ENCODE measurements around the gene TMEM39B.
A peak's percentile ranks its signal among the peaks of the same experiment; 100 is the strongest.
"Not testable (repeated sequence)": the region's sequence is repeated elsewhere in the genome, so short reads cannot be mapped to it uniquely, and the experiment has no call there.

Gene TMEM39B

GRCh38 chr1:32072622-32073298 lies at the start of gene TMEM39B:
Gene TMEM39B (plus strand): TSS chr1:32072939. CDS start chr1:32073048, 109 bp downstream.
- peak; percentile 92 for DNase-seq

- no peak for DNase-seq
Observed at GRCh38 chr1:32023351-32023750, 49.4 kb upstream of the TMEM39B start.

- no peak for DNase-seq
Observed at GRCh38 chr1:32025515-32025914, 47.2 kb upstream of the TMEM39B start.

- DNase-seq, result no peak
Observed at GRCh38 chr1:32028746-32029145, 44.0 kb upstream of the TMEM39B start.

- no peak for DNase-seq
Observed at GRCh38 chr1:32031578-32032274, 41.0 kb upstream of the TMEM39B start.

- no peak for DNase-seq
Observed at GRCh38 chr1:32032275-32032615, 40.5 kb upstream of the TMEM39B start.

- DNase-seq, result no peak
Observed at GRCh38 chr1:32035119-32035518, 37.6 kb upstream of the TMEM39B start.

- no peak for DNase-seq
Observed at GRCh38 chr1:32040711-32041110, 32.0 kb upstream of the TMEM39B start.

- no peak for DNase-seq
Observed at GRCh38 chr1:32042330-32042729, 30.4 kb upstream of the TMEM39B start.

- DNase-seq, result no peak
Observed at GRCh38 chr1:32044234-32044633, 28.5 kb upstream of the TMEM39B start.

GRCh38 chr1:32045772-32046171 lies 27.0 kb upstream of the TMEM39B start:
- DNase-seq, result no peak

- no peak for DNase-seq
Observed at GRCh38 chr1:32047701-32048100, 25.0 kb upstream of the TMEM39B start.

- DNase-seq, result no peak
Observed at GRCh38 chr1:32048440-32048839, 24.3 kb upstream of the TMEM39B start.

- no peak for DNase-seq
Observed at GRCh38 chr1:32051706-32052105, 21.0 kb upstream of the TMEM39B start.

- DNase-seq, result no peak
Observed at GRCh38 chr1:32052887-32053286, 19.9 kb upstream of the TMEM39B start.

GRCh38 chr1:32055416-32055815 lies 17.3 kb upstream of the TMEM39B start:
- DNase-seq, result no peak

GRCh38 chr1:32056598-32056997 lies 16.1 kb upstream of the TMEM39B start:
- no peak for DNase-seq

- DNase-seq, result no peak
Observed at GRCh38 chr1:32060914-32061313, 11.8 kb upstream of the TMEM39B start.

- DNase-seq, result no peak
Observed at GRCh38 chr1:32062867-32063230, 9.9 kb upstream of the TMEM39B start.

GRCh38 chr1:32063261-32063681 lies 9.5 kb upstream of the TMEM39B start:
- DNase-seq, result no peak

- not testable (repeated sequence) for DNase-seq
Observed at GRCh38 chr1:32065613-32066488, 6.9 kb upstream of the TMEM39B start.

- DNase-seq, result no peak
Observed at GRCh38 chr1:32066489-32066873, 6.3 kb upstream of the TMEM39B start.

GRCh38 chr1:32068957-32069588 lies 3.7 kb upstream of the TMEM39B start:
- DNase-seq, result no peak
